Fibroblast of skin of abdomen (primary cell): Measurements from ENCODE around the gene NADSYN1.
"Not testable (repeated sequence)": the region's sequence is repeated elsewhere in the genome, so short reads cannot be mapped to it uniquely, and the experiment has no call there.

Experiments
- DNase-seq: peaks from one replicate; pipeline ENCODE4 v3.0.0-alpha.2; 2013

The NADSYN1 gene

DNA sequence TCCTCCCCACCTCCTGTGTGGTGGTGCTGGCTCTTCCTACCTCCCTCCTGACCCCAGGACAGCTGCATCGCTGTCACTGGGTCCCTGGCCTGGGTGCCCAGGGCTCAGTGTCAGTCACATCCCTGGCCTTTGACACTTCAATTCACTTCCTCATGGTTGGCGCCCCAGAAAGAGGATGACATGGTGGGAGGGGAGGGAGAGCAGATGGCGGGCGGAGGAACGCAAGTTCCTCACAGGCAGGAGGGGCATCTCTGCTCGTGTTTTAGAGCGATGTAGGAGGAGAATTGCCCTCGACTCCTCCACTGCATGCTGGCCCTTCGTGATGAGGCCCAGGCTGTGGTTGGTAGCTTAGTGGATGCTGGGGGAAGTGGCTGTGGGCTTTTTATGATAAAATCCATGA is 38.9 kb downstream of the NADSYN1 start:
- no peak for DNase-seq

DNA sequence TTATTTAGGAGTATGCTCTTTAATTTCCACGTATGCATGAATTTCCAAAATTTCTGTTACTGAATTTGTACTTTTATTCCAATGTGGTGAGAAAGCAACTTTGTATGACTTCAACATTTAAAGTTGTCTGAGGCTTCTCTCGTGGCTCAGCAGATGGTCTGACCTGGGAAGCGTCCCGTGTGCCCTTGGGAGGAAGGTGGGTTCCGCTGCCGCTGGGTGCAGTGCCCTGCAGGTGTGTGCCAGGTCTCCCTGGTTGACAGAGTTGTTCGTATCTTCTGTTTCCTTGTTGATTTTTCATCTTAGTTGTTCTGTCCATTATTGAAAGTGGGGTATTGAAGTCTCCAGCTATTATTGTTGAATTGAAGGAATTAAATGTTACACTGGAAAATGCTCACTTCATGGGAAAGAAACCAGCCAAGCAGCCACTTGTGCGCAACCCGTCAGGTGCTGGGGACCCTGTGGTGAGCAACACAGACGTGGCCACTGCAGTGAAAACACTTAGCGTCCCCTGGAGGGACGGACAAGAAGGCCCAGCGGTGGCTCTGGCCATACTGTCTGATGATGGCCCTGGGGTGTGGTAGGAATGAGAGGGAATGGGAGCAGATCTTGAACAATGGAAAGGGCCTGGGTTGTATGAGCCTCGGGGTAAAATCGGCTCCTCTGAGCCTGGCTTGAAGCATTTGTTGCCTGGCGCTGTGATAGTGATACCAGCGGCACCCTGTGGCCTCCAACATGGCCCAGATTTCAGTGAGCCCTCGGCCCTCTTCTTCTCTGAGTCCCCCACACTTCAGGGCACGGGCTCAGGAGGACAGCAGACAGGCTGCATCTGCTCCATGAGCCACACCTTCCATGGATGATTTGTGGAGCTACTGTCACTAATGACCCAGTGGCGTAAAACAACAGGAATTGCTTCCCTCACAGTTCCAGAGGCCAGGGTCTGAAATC is 42.6 kb downstream of the NADSYN1 start:
- DNase-seq, result no peak

- DNase-seq, result no peak
Observed at GRCh38 chr11:71496421-71496820, 43.4 kb downstream of the NADSYN1 start.

DNA sequence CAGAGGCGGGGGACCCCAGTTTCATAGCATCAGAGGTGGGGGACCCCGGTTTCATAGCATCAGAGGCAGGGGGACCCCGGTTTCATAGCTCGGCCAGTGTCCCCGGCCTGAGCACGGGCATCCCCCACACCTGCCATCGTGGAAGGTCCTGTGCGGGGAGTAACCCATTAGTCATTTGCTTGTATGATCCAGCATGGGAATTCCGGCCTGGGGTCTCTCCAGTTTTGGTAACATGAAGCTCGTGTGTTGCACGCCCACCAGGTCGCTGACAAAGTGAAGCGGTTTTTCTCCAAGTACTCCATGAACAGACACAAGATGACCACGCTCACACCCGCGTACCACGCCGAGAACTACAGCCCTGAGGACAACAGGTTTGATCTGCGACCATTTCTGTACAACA is 45.1 kb downstream of the NADSYN1 start:
- no peak for DNase-seq

DNA sequence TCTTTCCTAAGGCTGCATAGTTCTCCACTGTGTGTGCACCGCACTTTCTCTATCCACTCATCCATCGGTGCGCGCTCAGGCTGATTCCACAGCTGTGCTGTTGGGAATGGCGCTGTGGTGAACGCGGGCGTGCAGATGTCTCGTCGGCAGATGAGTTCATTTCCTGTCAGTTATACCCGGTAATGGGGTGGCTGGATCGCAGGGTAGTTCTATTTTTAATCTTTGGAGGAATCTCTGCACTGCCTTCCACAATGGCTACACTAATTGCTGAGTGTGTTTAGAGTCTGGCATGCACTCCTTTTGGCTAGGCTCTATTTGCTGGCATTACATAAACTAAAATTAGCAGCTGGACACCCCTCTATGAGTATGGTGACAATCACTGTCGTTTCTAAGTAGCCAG is 46.1 kb downstream of the NADSYN1 start:
- peak; percentile 27 for DNase-seq

DNA sequence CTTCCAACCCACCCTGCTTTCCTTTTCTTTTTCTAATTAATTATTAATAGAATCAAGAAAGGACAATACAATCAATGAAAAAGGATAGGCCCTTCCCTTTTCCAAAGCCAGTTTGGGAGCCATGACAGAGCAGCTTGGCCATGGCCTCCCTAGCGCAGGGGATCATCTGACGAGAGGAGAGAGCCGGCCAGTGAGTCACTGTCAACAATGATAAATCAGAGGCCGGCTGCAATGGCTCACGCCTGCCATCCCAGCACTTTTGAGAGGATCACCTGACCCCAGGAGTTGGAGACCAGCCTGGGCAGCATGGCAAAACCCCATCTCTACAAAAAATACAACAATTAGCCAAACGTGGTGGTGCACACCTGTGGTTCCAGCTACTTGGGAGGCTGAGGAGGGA is 46.5 kb downstream of the NADSYN1 start:
- no peak for DNase-seq

GRCh38 chr11:71500601-71501021 is 47.6 kb downstream of the NADSYN1 start:
- DNase-seq, result no peak

GRCh38 chr11:71501071-71501985 is 48.3 kb downstream of the NADSYN1 start:
- no peak for DNase-seq

GRCh38 chr11:71502026-71502425 is 49.0 kb downstream of the NADSYN1 start:
- no peak for DNase-seq

GRCh38 chr11:71502871-71503435 is 50.0 kb downstream of the NADSYN1 start:
- DNase-seq, result no peak

GRCh38 chr11:71504531-71504930 is 51.5 kb downstream of the NADSYN1 start:
- DNase-seq, result no peak

GRCh38 chr11:71505001-71505400 is 52.0 kb downstream of the NADSYN1 start:
- DNase-seq, result no peak

- DNase-seq, result no peak
Observed at GRCh38 chr11:71505781-71506180, 52.8 kb downstream of the NADSYN1 start.

DNA sequence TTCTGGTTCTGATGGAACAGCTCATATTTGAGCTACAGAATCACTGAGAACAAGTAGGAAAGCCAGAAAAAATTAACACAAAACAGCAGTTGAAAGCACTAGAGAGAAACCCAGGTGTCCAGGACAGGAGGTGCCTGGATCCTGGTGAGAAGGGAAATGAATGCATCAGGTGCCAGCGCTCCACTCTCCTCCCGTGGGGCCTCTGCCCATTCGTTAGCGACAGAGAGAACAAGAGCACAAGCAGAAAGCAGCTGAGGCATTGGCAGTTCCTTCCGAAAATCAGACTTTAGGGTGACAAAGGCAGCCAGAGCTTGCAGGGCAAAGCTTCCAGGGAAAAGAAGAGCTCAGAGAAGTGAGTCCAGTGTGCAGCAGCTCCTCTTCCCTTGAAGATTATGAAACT is 54.1 kb downstream of the NADSYN1 start:
- DNase-seq, result no peak

DNA sequence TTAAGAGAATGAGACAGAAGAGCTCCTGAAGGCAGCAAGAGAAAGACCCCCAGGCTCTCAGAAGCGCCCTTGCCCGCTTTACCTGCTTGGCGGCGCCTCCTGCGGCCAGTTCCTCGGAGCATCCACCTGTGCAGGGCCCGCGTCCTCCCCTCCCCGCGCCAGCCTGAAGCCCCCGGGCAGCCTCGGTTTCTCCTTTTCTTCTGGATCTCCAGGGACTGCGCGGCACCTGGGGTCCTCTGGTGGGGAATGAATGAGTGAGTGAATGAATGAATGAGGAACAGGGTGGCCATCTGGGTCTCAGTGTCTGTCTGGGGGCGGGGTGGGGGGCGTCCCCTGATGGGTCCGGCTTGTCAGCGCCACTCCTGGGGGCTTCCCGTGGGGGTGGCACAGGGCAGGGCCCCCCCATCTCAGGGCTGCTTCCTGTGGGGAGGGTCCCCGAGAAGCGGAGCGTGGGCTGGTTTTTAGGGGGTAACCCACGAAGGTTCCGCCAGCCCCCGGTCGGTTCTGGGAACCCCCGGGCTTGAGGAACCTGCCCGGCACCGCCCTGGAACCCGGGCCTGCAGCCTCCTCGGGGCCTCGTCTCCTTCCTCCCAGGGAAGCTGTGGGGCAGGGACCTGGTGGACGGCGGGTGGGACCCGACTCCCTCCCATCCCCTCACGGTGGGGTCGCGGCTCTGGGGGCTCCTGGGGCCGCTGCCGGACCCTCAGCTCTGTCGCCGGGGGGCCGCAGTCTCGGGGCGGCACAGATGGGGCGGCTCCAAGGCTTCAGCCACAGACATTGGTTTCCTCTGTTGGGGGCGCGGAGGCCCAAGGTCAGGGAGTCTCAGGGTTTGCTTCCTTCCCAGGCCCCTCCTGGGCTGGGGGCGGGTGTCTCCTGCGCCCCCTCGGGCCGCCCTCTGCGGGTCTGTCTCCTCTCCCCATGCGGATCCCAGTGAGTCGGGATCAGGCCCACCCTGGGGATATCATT is 65.8 kb downstream of the NADSYN1 start:
- no peak for DNase-seq

DNA sequence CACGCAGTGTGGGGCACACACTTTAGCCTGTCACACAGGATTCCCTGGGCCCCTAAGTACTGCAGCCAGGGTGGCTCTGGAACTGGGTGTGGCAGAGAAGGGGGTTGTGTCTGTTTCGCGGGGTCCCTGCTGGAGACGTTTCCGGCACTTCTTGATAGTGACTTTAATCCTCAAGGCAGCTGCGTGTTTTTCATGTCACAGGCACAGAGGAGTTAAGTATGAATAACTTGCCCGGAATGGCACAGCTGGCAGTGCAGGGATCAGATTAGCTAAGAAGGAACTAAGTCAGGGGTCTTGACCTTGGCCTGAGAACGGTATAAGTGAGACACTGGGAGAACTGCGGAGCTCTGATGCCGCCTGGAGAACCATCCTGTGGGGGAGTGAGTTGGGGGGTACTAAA is 66.5 kb downstream of the NADSYN1 start:
- no peak for DNase-seq

DNA sequence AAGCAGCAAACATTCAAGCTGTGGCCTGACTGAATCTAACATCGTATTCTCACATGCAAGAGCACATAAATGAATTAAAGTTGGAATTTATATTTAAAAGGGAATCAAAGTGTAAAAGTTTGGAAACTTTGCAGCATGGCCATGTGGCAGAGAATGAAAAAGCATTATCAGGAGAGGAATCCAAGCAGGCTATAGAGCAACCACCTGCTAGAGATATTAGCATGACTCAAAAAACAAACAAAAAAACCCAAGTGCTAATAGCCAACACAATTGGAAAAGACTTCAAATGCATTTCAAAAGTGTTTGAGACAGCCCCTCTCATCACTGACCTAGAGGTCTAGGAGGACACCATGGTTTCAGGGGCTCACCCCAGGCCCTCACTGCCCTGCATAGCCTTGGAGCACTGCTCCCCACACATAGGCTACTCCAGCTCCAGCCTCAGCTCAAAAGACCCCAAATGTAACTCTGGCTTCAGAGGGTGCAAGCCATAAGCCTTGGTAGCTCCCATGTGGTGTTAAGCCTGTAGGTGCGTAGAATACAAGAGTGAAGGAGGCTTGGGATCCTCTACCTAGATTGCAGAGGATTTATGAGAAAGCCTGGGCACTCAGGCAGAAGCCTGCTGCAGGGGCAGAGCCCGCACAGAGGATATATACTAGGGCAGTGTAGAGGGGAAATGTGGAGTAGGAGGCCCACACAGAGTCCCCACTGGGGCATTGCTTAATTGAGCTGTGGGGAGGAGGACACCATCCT is 72.4 kb downstream of the NADSYN1 start:
- no peak for DNase-seq

DNA sequence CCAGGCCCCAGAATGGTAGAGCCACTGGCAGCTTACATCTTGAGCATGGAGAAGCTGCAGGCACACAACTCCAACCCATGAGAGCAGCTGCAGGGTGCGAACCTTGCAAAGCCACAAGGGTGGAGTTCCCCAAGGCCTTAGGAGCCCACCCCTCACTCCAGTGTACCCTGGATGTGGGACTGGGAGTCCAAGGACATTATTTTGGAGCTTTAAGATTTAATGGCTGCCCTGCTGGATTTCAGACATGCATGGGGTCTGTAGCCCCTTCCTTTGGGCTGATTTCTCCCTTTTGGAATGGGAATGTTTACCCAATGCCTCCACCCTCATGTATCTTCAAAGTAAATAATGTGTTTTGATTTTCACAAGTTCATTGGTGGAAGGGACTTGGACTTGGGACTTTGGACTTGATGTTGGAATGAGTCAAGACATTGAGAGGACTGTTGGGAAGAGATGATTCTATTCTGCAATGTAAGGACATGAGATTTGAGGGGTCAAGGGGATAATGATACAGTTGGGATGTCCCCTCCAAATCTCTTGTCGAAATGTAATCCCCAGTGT is 73.0 kb downstream of the NADSYN1 start:
- no peak for DNase-seq

DNA sequence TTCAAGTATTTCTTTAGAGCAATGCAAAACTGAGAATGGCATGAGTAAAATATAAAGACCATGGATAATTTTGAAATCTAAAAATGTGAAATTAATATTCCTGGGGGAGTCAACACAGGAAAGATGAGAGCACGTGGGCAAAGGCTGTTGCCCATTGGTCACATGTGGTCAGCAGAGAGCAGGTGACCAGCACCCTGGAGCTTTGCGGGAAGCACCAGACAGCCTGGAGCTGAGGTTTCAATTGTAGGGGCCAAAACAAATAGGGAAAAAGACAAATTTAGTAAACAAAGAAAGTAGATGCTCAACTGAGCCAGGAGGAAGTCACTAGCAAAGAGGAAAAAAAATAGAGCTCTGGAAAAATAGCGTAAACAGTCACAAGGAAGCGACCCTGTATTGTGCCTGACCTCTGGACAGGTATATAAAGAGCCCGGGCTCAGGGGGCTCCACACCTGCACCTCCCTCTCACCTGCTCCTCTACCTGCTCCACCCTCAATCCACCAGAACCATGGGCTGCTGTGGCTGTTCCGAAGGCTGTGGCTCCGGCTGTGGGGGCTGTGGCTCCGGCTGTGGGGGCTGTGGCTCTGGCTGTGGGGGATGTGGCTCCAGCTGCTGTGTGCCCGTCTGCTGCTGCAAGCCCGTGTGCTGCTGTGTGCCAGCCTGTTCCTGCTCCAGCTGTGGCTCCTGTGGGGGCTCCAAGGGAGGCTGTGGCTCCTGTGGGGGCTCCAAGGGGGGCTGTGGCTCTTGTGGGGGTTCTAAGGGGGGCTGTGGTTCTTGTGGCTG is 74.0 kb downstream of the NADSYN1 start, which contains the start of gene KRTAP5-7:
TSS of gene KRTAP5-7 (plus strand) at position 472 of the 780 bp plus-strand sequence. CDS start at position 506, 34 bp downstream.
- DNase-seq, result not testable (repeated sequence)
